Peyer's patch (tissue), 4 donors: Measurements from ENCODE around the gene ST7.

Experiments
- POLR2A ChIP-seq, 2 donors: fragments of 450-650 bp; IDR thresholded peaks; one replicate each; pipeline ENCODE4 v1.5.1; 2017; ENCODE audit warnings: antibody characterized with exemption in 2 of 2, mild to moderate bottlenecking in 2 of 2, moderate library complexity in 2 of 2
- TF ChIP-seq, protein P1 (sequence below), 6 experiments: fragments of 450-650 bp in 4 of 6; fragments of 200-600 bp in 2 of 6; sonication (generic) in 1 of 6; IDR thresholded peaks; one replicate each; pipeline ENCODE4 v1.5.1; 2017 to 2019; ENCODE audit warnings: antibody characterized with exemption in 6 of 6, mild to moderate bottlenecking in 3 of 6, moderate library complexity in 1 of 6

DNA sequence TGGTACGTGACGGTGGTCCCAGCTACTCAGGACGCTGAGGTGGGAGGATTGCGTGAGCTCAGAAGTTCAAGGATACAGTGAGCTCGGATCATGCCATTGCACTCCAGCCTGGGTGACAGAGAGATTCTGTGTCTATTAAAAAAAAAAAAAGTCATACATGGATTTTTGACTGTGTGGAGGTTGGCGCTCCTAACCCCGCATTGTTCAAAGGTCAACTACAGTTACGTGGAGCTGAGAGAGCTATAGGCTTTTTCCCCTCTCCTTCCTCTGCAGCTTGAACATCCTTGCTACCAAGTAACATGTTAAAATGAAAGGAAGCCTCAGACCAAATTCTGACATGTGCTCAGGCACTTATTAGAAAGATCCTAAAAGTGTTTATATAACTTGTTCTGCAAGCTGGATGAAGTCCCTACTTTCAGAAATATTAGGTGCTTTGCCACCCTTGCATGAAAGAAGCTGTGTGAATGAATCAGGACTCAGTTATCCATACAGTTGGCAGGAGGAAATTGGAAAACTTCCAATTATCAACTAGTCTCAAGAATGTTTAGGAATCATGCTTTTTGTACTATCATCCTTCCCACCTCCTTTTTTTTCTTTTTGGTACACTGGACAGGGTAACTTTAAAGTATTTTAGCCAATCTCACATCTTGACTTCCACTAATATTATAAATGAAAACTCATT lies 12.5 kb upstream of the ST7 start:
- TF ChIP-seq, protein P1, sequence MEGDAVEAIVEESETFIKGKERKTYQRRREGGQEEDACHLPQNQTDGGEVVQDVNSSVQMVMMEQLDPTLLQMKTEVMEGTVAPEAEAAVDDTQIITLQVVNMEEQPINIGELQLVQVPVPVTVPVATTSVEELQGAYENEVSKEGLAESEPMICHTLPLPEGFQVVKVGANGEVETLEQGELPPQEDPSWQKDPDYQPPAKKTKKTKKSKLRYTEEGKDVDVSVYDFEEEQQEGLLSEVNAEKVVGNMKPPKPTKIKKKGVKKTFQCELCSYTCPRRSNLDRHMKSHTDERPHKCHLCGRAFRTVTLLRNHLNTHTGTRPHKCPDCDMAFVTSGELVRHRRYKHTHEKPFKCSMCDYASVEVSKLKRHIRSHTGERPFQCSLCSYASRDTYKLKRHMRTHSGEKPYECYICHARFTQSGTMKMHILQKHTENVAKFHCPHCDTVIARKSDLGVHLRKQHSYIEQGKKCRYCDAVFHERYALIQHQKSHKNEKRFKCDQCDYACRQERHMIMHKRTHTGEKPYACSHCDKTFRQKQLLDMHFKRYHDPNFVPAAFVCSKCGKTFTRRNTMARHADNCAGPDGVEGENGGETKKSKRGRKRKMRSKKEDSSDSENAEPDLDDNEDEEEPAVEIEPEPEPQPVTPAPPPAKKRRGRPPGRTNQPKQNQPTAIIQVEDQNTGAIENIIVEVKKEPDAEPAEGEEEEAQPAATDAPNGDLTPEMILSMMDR (IDR thresholded peaks at IDR 0.05): no peak
- no peak for TF ChIP-seq POLR2A (IDR thresholded peaks at IDR 0.05)
